Smooth muscle cell (in vitro differentiated cells): ENCODE data around the gene ARAP1. TPM values are rescaled to one million over a fixed set of nuclear protein-coding genes. Genes with fewer than 3 reads are reported as not detected.

Experiments
- DNase-seq: peaks from one replicate; lab custom pipeline; 2025; ENCODE audit not compliant: unreplicated experiment; lab: John Stamatoyannopoulos, UW
- H2AFZ ChIP-seq: fragments of 200-600 bp; sonication (generic); 2 replicates; pipeline ENCODE4 v1.6.0; 2016; ENCODE audit warnings: antibody characterized with exemption, low read depth, mild to moderate bottlenecking
- H3F3A ChIP-seq: fragments of 200-600 bp; sonication (generic); 2 replicates; pipeline ENCODE4 v1.6.0; 2017; ENCODE audit warnings: antibody characterized with exemption, low read depth
- H3K27ac ChIP-seq: fragments of 200-600 bp; sonication (generic); 2 replicates; pipeline ENCODE4 v1.5.1; 2016; ENCODE audit warnings: low read depth, mild to moderate bottlenecking
- H3K27me3 ChIP-seq: fragments of 200-600 bp; sonication (generic); 2 replicates; pipeline ENCODE4 v1.6.1; 2016; ENCODE audit warnings: low read depth, mild to moderate bottlenecking
- H3K36me3 ChIP-seq: fragments of 200-600 bp; sonication (generic); 2 replicates; pipeline ENCODE4 v1.5.1; 2016; ENCODE audit warnings: low read depth
- H3K4me1 ChIP-seq: fragments of 200-600 bp; sonication (generic); 2 replicates; pipeline ENCODE4 v1.5.1; 2016; ENCODE audit warnings: low read depth
- H3K4me2 ChIP-seq: fragments of 200-600 bp; sonication (generic); 2 replicates; pipeline ENCODE4 v1.6.0; 2016; ENCODE audit warnings: mild to moderate bottlenecking
- H3K4me3 ChIP-seq: fragments of 200-600 bp; sonication (generic); 2 replicates; pipeline ENCODE4 v1.5.1; 2016; ENCODE audit warnings: mild to moderate bottlenecking
- H3K79me2 ChIP-seq: fragments of 200-600 bp; sonication (generic); 2 replicates; pipeline ENCODE4 v1.6.0; 2016; ENCODE audit warnings: low read depth, mild to moderate bottlenecking
- H3K9ac ChIP-seq: fragments of 200-600 bp; sonication (generic); 2 replicates; pipeline ENCODE4 v1.6.0; 2016; ENCODE audit warnings: low read depth
- H3K9me3 ChIP-seq: fragments of 200-600 bp; sonication (generic); replicated peaks from 2 replicates; pipeline ENCODE4 v1.5.1; 2016; ENCODE audit warnings: low read depth
- H4K20me1 ChIP-seq: fragments of 200-600 bp; sonication (generic); 2 replicates; pipeline ENCODE4 v1.6.0; 2016; ENCODE audit warnings: low read depth
- CTCF ChIP-seq: fragments of 200-600 bp; sonication (generic); IDR thresholded peaks from 2 replicates; pipeline ENCODE4 v1.5.1; 2017; ENCODE audit warnings: borderline replicate concordance, mild to moderate bottlenecking, antibody characterized with exemption; ENCODE audit not compliant: insufficient read depth, poor library complexity, severe bottlenecking
- WGBS: methylation state at CpG from one replicate; pipeline ENCODE4 v1.1.7; 2016; ENCODE audit warnings: low lambda C conversion rate; 5-methylcytosine and 5-hydroxymethylcytosine counted together
- polyA plus RNA-seq: library from polyadenylated mRNA; unstranded; fragments of >200 nt; fragmentation: Nextera tagmentation; extraction: Ambion mirVana; gene quantifications from 2 replicates; pipeline ENCODE4 v1.2.1, GENCODE V29; 2016
- total RNA-seq: library from RNA; depleted of rRNA; stranded (reverse); fragments of >200 nt; gene quantifications from 2 replicates; pipeline ENCODE4 v1.2.3, GENCODE V29; 2014

The ARAP1 gene
- total and polyA plus RNA-seq, 2 experiments from 2014 or later: 45.2 to 45.6 TPM

- Histone ChIP-seq H3K27ac (no peak overlapping the region), H3K9me3 (no peaks in the 10 kb centered on the region), H3K4me1 (peaks cover 5% of the 10 kb centered on the region), H3K9ac (no peak overlapping the region), H3F3A (no peaks in the 10 kb centered on the region), H3K27me3 (no peaks in the 10 kb centered on the region), H3K36me3 (no peaks in the 10 kb centered on the region), H3K4me2 (no peak overlapping the region), H3K4me3 (no peak overlapping the region), H4K20me1 (peaks cover 13% of the 10 kb centered on the region), H3K79me2 (peaks cover 45% of the 10 kb centered on the region), H2AFZ (no peak overlapping the region)
- DNase-seq: peak; percentile 18
- whole genome bisulfite sequencing: 60% methylated on average over 9 of the region's 9 CpGs
- peak; percentile 86 for TF ChIP-seq CTCF
Observed at GRCh38 chr11:72724851-72725723, 27.1 kb downstream of the ARAP1 start.

GRCh38 chr11:72724021-72724551 lies 28.1 kb downstream of the ARAP1 start:
- no peaks in the 10 kb centered on the region for H3K9me3 ChIP-seq
- H4K20me1 ChIP-seq: peaks cover 23% of the 10 kb centered on the region
- no peaks in the 10 kb centered on the region for H3K27me3 ChIP-seq
- no peak overlapping the region for H3K9ac ChIP-seq
- H3K4me1 ChIP-seq: peaks cover 5% of the 10 kb centered on the region
- H3K79me2 ChIP-seq: peaks cover 52% of the 10 kb centered on the region
- TF ChIP-seq CTCF: no peak
- H3K4me2 ChIP-seq: no peak overlapping the region
- WGBS: 96% methylated on average over 5 of the region's 5 CpGs
- H3F3A ChIP-seq: no peaks in the 10 kb centered on the region
- no peak for DNase-seq
- no peaks in the 10 kb centered on the region for H3K36me3 ChIP-seq
- H2AFZ ChIP-seq: no peak overlapping the region
- H3K4me3 ChIP-seq: no peak overlapping the region
- no peak overlapping the region for H3K27ac ChIP-seq

GRCh38 chr11:72723508-72723907 lies 28.7 kb downstream of the ARAP1 start:
- H4K20me1 ChIP-seq: peaks cover 28% of the 10 kb centered on the region
- H3K79me2 ChIP-seq: peaks cover 49% of the 10 kb centered on the region
- H3K4me2 ChIP-seq: no peak overlapping the region
- no peak for DNase-seq
- H3K9me3 ChIP-seq: no peaks in the 10 kb centered on the region
- no peak overlapping the region for H2AFZ ChIP-seq
- H3K27me3 ChIP-seq: no peaks in the 10 kb centered on the region
- peaks cover 5% of the 10 kb centered on the region for H3K4me1 ChIP-seq
- no peaks in the 10 kb centered on the region for H3K36me3 ChIP-seq
- no peak overlapping the region for H3K9ac ChIP-seq
- 93% methylated on average over 9 of the region's 9 CpGs for WGBS
- peak overlapping the region; percentile 84 for H3K27ac ChIP-seq
- no peaks in the 10 kb centered on the region for H3F3A ChIP-seq
- no peak for TF ChIP-seq CTCF
- H3K4me3 ChIP-seq: no peak overlapping the region
